Left ventricle myocardium superior (tissue), 1 donor: ENCODE measurements around the gene ACTL6A. TPM values are rescaled to one million over a fixed set of nuclear protein-coding genes. Genes with fewer than 3 reads are reported as not detected.
"Not testable (repeated sequence)": the region's sequence is repeated elsewhere in the genome, so short reads cannot be mapped to it uniquely, and the experiment has no call there.

Source experiments
- ATAC-seq: fragments of 200-7000 bp; cut with Tn5 transposase; one replicate; pipeline ENCODE4 v1.9.1; 2020; ENCODE audit warnings: mild to moderate bottlenecking, moderate library complexity
- DNase-seq: peaks from one replicate; pipeline ENCODE4 v3.0.0-alpha.2; 2020
- intact Hi-C: fragments of 100-400 bp; cut with micrococcal nuclease; formaldehyde crosslinking; loops from one replicate; pipeline ENCODE4 v1.11.0; 2022
- long read RNA-seq: library from polyadenylated mRNA; unstranded; transcript quantifications from one replicate; pipeline ENCODE4 v2.0.0, GENCODE V29; 2021
- total RNA-seq: library from RNA; stranded (reverse); fragmentation: NEBNext Ultra II Directional; extraction: Animal tissue kit (Norgen Biotek cat#: 25700); gene quantifications from one replicate; pipeline ENCODE4 v1.2.1, GENCODE V29; 2021
- donor health status: DM: no; HTN: yes; CAD: no; lungs with severe emphysema.

The ACTL6A gene
- total RNA-seq = 20.3 TPM
- long read RNA-seq, transcript ACTL6A-203 (14 exons, 1,750 nt) = minor isoform, 15 of 55 reads
- long read RNA-seq, transcript ACTL6A-202 (14 exons, 1,901 nt) = major isoform, 36 of 55 reads
- long read RNA-seq, partial matches to known transcripts = 3 of 55 reads
- long read RNA-seq, other reads (novel, unspliced or antisense) = 1 of 55 reads

DNA sequence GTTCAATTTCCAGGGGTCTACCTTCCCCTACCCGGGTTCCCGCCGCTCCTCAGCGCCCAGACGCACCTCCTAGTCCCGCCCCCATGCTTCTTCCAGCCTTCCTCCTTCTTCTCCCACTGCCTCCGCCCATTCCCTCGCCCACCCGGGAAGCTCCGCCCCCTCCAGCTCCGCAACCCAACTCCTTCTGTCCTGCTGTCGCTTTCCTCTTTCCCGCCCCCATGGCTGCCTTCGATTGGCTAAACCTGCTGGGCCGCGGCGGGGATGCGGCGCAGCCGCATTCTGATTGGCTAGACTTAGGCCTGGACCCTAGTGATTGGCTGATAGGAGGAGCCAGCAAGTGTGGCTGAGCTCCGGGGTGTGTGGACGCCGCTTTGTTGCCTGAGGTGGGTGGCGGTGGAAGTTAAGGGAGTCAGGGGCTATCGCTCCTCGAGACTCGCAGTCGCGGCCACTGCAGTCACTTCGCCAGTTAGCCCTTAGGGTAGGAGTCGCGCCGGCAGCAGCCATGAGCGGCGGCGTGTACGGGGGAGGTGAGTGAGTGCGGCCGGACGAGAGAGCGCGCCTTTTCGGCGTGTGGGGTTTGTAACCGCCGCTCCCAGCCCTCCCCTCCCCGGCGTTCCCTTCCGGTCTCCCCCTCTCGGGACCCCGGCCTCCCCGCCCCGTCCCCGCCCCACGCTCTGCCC lies at the start of gene ACTL6A:
Gene ACTL6A (plus strand): TSS at position 336 of the 680 bp plus-strand sequence. CDS start 167 bp downstream, at position 503.
- intact Hi-C loops = no loop called here
- peak; percentile 99 for ATAC-seq
- DNase-seq = peak; percentile 99

DNA sequence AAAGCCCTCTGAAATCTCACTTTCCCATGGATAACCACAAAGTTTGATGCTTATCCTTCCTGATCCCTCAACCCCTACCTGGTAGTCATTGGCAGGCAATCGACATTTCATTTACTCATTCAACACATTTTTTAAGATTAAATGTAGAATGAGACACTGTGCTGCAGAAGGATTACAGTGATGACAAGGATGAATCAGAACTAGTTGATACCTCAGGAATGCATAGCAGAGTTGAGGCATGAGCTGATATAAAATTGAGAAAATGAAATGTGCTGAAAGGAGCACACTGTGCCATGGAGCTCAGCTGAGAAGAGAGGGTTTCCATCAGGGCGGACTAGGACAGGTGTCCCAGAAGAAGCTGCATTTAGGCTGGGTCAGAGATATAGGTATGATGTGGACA lies 48.9 kb upstream of the ACTL6A start:
- no peak for ATAC-seq
- DNase-seq = no peak
- intact Hi-C loops = no loop called here

GRCh38 chr3:179516461-179517251 lies 46.1 kb upstream of the ACTL6A start:
- intact Hi-C loops, DNase-seq, ATAC-seq: not testable (repeated sequence)

GRCh38 chr3:179526482-179526881 lies 36.2 kb upstream of the ACTL6A start:
- intact Hi-C loops = no loop called here
- ATAC-seq = peak; percentile 52

DNA sequence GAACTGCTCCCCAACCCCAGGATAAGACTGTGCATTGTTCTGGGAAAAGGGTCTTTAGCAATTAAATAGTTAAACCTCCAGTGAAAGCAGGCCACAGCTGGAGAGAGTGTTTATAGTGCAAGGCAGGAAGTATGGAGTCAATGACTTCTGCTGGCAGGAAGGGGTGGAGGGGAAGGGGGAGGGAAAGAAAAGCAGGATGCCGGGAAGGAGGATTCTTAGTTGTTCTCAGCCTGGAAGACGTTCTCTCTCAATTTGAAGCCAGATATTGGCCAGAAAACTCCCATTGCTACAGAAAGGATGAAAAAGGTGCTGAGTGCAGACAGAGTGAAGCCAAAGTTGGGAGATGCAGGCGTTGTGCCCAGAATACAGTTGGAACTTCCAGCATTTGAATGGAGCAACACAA lies 35.7 kb upstream of the ACTL6A start:
- ATAC-seq (peak; percentile 100), DNase-seq (peak; percentile 57)
- intact Hi-C loops = no loop called here

More at GRCh38 chr3:179526482-179526881, 36.2 kb upstream of the ACTL6A start:
- DNase-seq = no peak

DNA sequence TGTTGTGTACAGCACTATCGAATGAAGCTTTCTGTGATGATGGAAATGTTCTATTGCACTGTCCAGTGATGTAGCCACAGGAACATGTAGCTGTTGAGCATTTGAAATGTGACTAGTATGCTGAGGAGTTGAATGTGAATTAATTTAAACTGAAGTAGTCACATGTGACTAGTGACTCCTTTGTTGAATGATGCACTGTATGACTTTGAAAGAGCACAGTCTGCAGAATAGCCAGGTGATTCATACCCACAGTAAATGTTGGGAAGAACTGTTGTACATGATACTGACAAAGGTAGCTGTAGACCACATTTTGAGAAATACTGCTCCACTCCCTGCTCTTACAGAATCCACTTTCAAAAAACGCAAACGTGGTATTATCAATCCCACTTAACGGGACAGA lies 34.0 kb upstream of the ACTL6A start:
- ATAC-seq (no peak), DNase-seq (no peak)
- intact Hi-C loops = no loop called here

DNA sequence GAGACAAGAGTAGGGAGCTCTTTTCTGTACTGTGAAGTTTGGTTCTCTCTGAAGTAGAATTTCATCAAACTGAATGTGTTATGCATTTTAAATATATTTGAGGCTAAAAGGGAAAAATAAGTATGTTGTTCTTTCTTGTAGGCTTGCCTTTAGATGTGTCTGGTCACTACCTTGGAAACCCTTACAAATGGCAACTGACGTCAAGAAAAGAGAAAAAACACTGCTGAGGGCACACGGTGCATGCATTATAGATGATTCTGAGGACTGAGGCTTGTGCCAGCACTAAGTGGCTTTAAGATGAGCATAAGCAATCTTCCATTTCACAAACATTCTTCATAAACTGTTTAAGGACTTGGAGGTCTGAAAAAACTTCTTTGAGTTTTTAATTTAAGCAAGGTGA lies 31.1 kb upstream of the ACTL6A start:
- DNase-seq = no peak
- intact Hi-C loops = no loop called here
- ATAC-seq = no peak

DNA sequence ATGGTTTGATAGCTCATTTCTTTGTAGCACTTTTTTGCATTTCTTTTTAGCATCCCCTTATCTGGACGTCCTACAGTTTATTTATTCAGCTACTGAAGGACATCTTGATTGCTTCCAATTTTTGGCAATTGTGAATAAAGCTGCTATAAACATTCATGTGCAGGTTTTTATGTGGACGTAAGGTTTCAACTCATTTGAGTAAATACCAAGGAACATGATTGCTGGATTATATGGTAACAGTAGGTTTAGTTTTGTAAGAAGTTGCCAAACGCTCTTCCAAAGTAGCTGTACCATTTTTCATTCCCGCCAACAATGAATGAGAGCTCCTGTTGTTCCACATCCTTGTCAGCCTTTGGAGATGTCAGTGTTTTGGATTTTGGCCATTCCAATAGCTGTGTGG lies 29.5 kb upstream of the ACTL6A start:
- DNase-seq = no peak
- ATAC-seq = no peak
- intact Hi-C loops = no loop called here

- ATAC-seq (no peak), DNase-seq (no peak)
- intact Hi-C loops = no loop called here
Observed at GRCh38 chr3:179536256-179536655, 26.5 kb upstream of the ACTL6A start.

DNA sequence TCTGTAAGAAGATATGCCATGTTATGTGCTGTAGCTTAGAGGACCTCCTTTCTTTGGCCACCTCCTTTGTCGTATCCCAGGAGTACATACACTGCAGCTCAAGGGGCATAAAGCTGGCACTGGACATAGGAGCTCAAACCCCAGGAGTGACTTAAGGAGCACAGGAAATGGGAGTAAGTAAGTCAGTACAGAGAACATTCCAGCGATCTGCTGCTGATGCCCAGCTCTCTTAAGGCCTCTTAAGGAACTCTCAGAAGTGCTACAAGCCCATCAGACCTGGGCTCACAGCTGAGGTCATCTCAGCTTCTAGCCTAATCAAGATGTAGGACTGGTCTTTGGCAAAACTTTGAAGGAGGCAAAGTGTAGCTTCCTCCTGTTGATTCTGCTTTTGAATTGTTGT lies 21.6 kb upstream of the ACTL6A start:
- intact Hi-C loops = no loop called here
- no peak for ATAC-seq
- no peak for DNase-seq

- intact Hi-C loops = no loop called here
- no peak for ATAC-seq
Observed at GRCh38 chr3:179541596-179541995, 21.1 kb upstream of the ACTL6A start.

DNA sequence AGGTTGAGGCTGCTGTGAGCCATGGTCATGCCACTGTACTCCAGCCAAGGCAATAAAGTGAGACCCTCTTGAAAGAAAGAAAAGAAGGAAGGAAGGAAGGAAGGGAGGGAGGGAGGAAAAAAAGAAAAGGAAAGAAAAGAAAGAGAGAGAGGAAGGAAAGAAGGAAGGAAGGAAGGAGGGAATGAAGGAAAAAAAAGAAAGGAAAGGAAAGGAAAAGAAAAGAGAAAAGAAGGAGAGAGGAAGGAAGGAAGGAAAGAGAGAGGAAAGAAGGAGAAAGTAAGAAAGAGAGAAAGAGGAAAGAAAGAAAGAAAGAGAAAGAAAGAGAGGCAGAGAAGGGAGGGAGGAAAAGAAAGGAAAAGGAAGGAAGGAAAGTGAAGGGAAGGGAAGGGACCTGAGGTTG lies 20.4 kb upstream of the ACTL6A start:
- DNase-seq = no peak
- intact Hi-C loops = no loop called here

More at GRCh38 chr3:179541596-179541995, 21.1 kb upstream of the ACTL6A start:
- DNase-seq = no peak

GRCh38 chr3:179544981-179545645 lies 17.6 kb upstream of the ACTL6A start:
- DNase-seq (no peak), ATAC-seq (no peak)
- intact Hi-C loops = no loop called here

More for the DNA sequence above, 20.4 kb upstream of the ACTL6A start:
- no peak for ATAC-seq

- DNase-seq (no peak), ATAC-seq (no peak)
- intact Hi-C loops = no loop called here
Observed at GRCh38 chr3:179546814-179547241, 15.9 kb upstream of the ACTL6A start.

GRCh38 chr3:179551349-179552105 lies 11.2 kb upstream of the ACTL6A start:
- intact Hi-C loops = no loop called here
- ATAC-seq (no peak), DNase-seq (no peak)

DNA sequence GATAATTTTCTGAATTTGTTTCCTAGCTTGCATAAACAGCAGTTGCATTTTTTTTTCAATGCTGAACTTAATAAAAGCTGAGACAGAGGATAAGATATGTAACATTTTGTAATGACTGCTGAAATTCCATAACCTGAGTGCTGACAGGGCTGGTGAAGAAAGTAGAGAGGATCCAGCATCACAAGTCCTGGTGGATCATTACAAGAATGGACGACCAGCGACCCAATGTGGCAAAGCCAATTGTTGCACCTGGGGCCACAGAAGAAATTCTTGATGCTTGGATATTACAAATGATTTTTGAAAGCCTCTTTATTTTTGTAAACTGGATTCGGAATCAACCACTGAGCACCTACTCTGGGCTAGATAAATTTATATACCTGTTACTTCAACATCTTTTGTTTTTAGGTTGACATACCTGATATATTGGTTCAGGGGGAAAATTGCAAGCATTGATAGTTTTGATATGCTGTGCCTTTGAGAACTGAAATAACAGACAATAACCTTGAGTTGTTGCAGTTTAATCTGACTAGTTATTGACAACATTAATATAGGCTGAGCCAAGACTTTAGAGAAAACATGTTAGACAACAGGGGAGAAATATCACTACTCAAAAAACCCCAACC lies 3.9 kb upstream of the ACTL6A start:
- ATAC-seq (no peak), DNase-seq (peak; percentile 60)
- intact Hi-C loops = loop anchor here (1.0 kb wide), 1 partner anchor 138 kb away; no protein-coding TSS in a partner anchor

GRCh38 chr3:179560791-179561190 lies 1.9 kb upstream of the ACTL6A start:
- intact Hi-C loops = no loop called here
- DNase-seq (no peak), ATAC-seq (no peak)

- peak; percentile 73 for ATAC-seq
- intact Hi-C loops = no loop called here
Observed at GRCh38 chr3:179563271-179563783, 601 bp downstream of the ACTL6A start.

More at GRCh38 chr3:179563271-179563783, 601 bp downstream of the ACTL6A start:
- DNase-seq = peak; percentile 73
